ENCODE results near the gene SUSD3. TPM values are rescaled to one million over a fixed set of nuclear protein-coding genes. Genes with fewer than 3 reads are reported as not detected.

SUSD3 gene
- total RNA-seq, 1 experiment from 2014 or later, result 5.0 TPM

- TF ChIP-seq REST (IDR thresholded peaks at IDR 0.05; ENCODE audit: insufficient read depth in 1 of 2, low read depth in 2 of 2, low read length in 1 of 2) (no peak), CTCF (IDR thresholded peaks at IDR 0.05) (no peak), POLR2AphosphoS5 (IDR thresholded peaks at IDR 0.05; ENCODE audit: low read depth, low read length) (no peak), TCF7L2 (IDR thresholded peaks at IDR 0.05; ENCODE audit: low read depth, low read length) (no peak), SIN3A (IDR thresholded peaks at IDR 0.05; ENCODE audit: borderline replicate concordance, insufficient read depth, low read depth, low read length) (no peak)
- ChIA-PET CTCF (no interaction called here), POLR2A (no interaction called here)
- Histone ChIP-seq H3K27ac (ENCODE audit: low read length) (no peak overlapping the region), H3K4me1 (ENCODE audit: control insufficient read depth, insufficient read depth, low read length) (peaks cover 1% of the 10 kb centered on the region), H3K4me3 (ENCODE audit: low read depth in 2 of 2, low read length in 2 of 2) (no peak overlapping the region), H3K27me3 (ENCODE audit: control insufficient read depth, insufficient read depth, low read length) (no peaks in the 10 kb centered on the region), H3K9me3 (ENCODE audit: control insufficient read depth, insufficient read depth, low read depth, low read length) (no peaks in the 10 kb centered on the region; the same call in 1 of the 2 replicates), H3K36me3 (ENCODE audit: control insufficient read depth, insufficient read depth, low read length) (no peaks in the 10 kb centered on the region)
- no TSS peak for BruUV-seq (replicated peaks)
- in situ Hi-C loops (cut with HindIII; ENCODE audit: low pct_unique_long_range_greater_than_20kb, low sequenced_read_pairs) (no loop called here), intact Hi-C loops (cut with micrococcal nuclease; ENCODE audit: unreplicated experiment) (no loop called here)
- ATAC-seq, result no peak
- DNase-seq (ENCODE audit: low read depth, low spot score), result no peak
Measured at GRCh38 chr9:93089481-93089991, 31.0 kb downstream of the SUSD3 start.

GRCh38 chr9:93090091-93090655, 31.7 kb downstream of the SUSD3 start:
- no peak for TF ChIP-seq POLR2AphosphoS5 (IDR thresholded peaks at IDR 0.05; ENCODE audit: low read depth, low read length)
- TF ChIP-seq REST (IDR thresholded peaks at IDR 0.05; ENCODE audit: insufficient read depth in 1 of 2, low read depth in 2 of 2, low read length in 1 of 2), result no peak
- TF ChIP-seq SIN3A (IDR thresholded peaks at IDR 0.05; ENCODE audit: borderline replicate concordance, insufficient read depth, low read depth, low read length), result no peak
- TF ChIP-seq TCF7L2 (IDR thresholded peaks at IDR 0.05; ENCODE audit: low read depth, low read length), result no peak
- no peak for TF ChIP-seq CTCF (IDR thresholded peaks at IDR 0.05)
- BruUV-seq (replicated peaks), result no TSS peak
- ATAC-seq (no peak), DNase-seq (ENCODE audit: low read depth, low spot score) (no peak)
- POLR2A ChIA-PET, result no interaction called here
- Histone ChIP-seq H3K27me3 (ENCODE audit: control insufficient read depth, insufficient read depth, low read length) (no peaks in the 10 kb centered on the region), H3K36me3 (ENCODE audit: control insufficient read depth, insufficient read depth, low read length) (no peaks in the 10 kb centered on the region), H3K27ac (ENCODE audit: low read length) (no peak overlapping the region), H3K9me3 (ENCODE audit: control insufficient read depth, insufficient read depth, low read depth, low read length) (no peaks in the 10 kb centered on the region; the same call in 1 of the 2 replicates), H3K4me1 (ENCODE audit: control insufficient read depth, insufficient read depth, low read length) (peaks cover 7% of the 10 kb centered on the region), H3K4me3 (ENCODE audit: low read depth in 2 of 2, low read length in 2 of 2) (no peak overlapping the region)
- CTCF ChIA-PET, result no interaction called here
- in situ Hi-C loops (cut with HindIII; ENCODE audit: low pct_unique_long_range_greater_than_20kb, low sequenced_read_pairs) (no loop called here), intact Hi-C loops (cut with micrococcal nuclease; ENCODE audit: unreplicated experiment) (loop anchor here (10.0 kb wide), 1 partner anchor 85 kb away; no protein-coding TSS in a partner anchor)
